ENCODE data around the gene NIPSNAP3A. TPM values are rescaled to one million over a fixed set of nuclear protein-coding genes. Genes with fewer than 3 reads are reported as not detected.

Gene NIPSNAP3A
- total and polyA plus RNA-seq, 2 of the 8 experiments (the other 6 are each of a cell fraction or from before 2014, with no cell fraction given) = 9.3 to 9.4 TPM

- H3K4me2 ChIP-seq (ENCODE audit: insufficient read depth in 1 of 2, low read depth in 2 of 2, low read length in 2 of 2) = peak overlapping the region; percentile 87 to 91
- peaks cover 7% of the 10 kb centered on the region; the same call in 1 of the 2 replicates for H3K23me2 ChIP-seq (ENCODE audit: low read depth, low read length)
- H3K18ac ChIP-seq (ENCODE audit: extremely low read depth, low read length) = no peak overlapping the region
- H2BK5ac ChIP-seq (ENCODE audit: low read depth, low read length) = no peak overlapping the region; the same call in 1 of the 2 replicates
- H2BK20ac ChIP-seq (ENCODE audit: low read length) = no peak overlapping the region
- no peak for FAIRE-seq
- no peaks in the 10 kb centered on the region for H3K9me3 ChIP-seq (ENCODE audit: insufficient read depth in 2 of 2, low read depth in 1 of 2, low read length in 1 of 2)
- ChIA-PET CTCF (ENCODE audit: partially characterized antibody) (interaction anchor here (0.7 kb wide), 2 partner anchors 9 to 19 kb away, joined by 3 read pairs; no protein-coding TSS in a partner anchor), POLR2A (ENCODE audit: partially characterized antibody) (no interaction called here)
- WGBS, 2 experiments (ENCODE audit: extremely low coverage in 1 of 2, insufficient coverage in 1 of 2, insufficient read length in 1 of 2, insufficient replicate concordance in 2 of 2, low coverage in 1 of 2, low lambda C conversion rate in 2 of 2, missing lambda C conversion rate in 1 of 2) = 8% methylated on average over 9 of the region's 9 CpGs; no CpG with 5 or more reads in 1 of the 2 experiments
- no peak overlapping the region for H3K14ac ChIP-seq (ENCODE audit: insufficient read length)
- H3K56ac ChIP-seq (replicated peaks; ENCODE audit: insufficient read length, low read depth, low read length) = no peak overlapping the region
- H3K4me1 ChIP-seq (replicated peaks in 1 of 4; ENCODE audit: control insufficient read depth in 3 of 4, insufficient read depth in 4 of 4, low read length in 3 of 4) = peaks cover 0 to 2% (median 0%) of the 10 kb centered on the region in 4 experiments; a peak in 4 of 7 replicates
- H2BK15ac ChIP-seq (ENCODE audit: low read length) = no peak overlapping the region
- no peak overlapping the region for H3K23ac ChIP-seq (ENCODE audit: insufficient read length)
- no peaks in the 10 kb centered on the region for H4K20me1 ChIP-seq (replicated peaks in 1 of 2; ENCODE audit: control insufficient read depth in 1 of 2, insufficient read depth in 2 of 2, low read length in 2 of 2)
- no peak overlapping the region for H4K91ac ChIP-seq (replicated peaks; ENCODE audit: insufficient read length, low read length)
- H2BK120ac ChIP-seq (replicated peaks; ENCODE audit: low read depth, low read length) = no peak overlapping the region
- no peaks in the 10 kb centered on the region for H3K36me3 ChIP-seq (ENCODE audit: control insufficient read depth in 2 of 4, insufficient read depth in 4 of 4, low read length in 3 of 4)
- H3K4ac ChIP-seq (replicated peaks; ENCODE audit: insufficient read length, low read depth, low read length) = no peak overlapping the region
- H4K5ac ChIP-seq (ENCODE audit: insufficient read length, low read depth, low read length) = peak overlapping the region; percentile 95
- H3K27me3 ChIP-seq (replicated peaks in 1 of 4; ENCODE audit: control insufficient read depth in 3 of 4, extremely low read depth in 1 of 4, insufficient read depth in 3 of 4, low read length in 3 of 4) = no peaks in the 10 kb centered on the region
- no peak overlapping the region for H2AK5ac ChIP-seq (ENCODE audit: low read depth, low read length)
- H3K27ac ChIP-seq (ENCODE audit: low read depth, low read length) = no peak overlapping the region
- no peaks in the 10 kb centered on the region for H3K79me2 ChIP-seq (ENCODE audit: control insufficient read depth in 1 of 2, insufficient read depth in 2 of 2, low read length in 2 of 2)
- H2AFZ ChIP-seq (ENCODE audit: low read length) = peak overlapping the region; percentile 98
- H3K9ac ChIP-seq (replicated peaks in 1 of 4; ENCODE audit: extremely low read depth in 1 of 4, low read depth in 3 of 4, low read length in 3 of 4) = peak overlapping the region in 3 of 4 experiments; percentile 4 to 45 (median 42); a peak in 4 of 7 replicates
- H3K79me1 ChIP-seq (ENCODE audit: low read depth, low read length) = no peaks in the 10 kb centered on the region
- DNase-seq (ENCODE audit: low read depth in 1 of 2, low spot score in 2 of 2) = no peak
- TF ChIP-seq BACH1 (IDR thresholded peaks at IDR 0.05; ENCODE audit: low read length) (no peak), TEAD4 (IDR thresholded peaks at IDR 0.05; ENCODE audit: low read depth, low read length) (no peak), SIRT6 (IDR thresholded peaks at IDR 0.05; ENCODE audit: low read length) (no peak), BRCA1 (IDR thresholded peaks at IDR 0.05; ENCODE audit: low read depth, low read length) (no peak), RAD21 (IDR thresholded peaks at IDR 0.05 in 1 of 2, conservative IDR thresholded peaks at IDR 0.05 in 1 of 2; ENCODE audit: low read depth in 2 of 2, low read length in 2 of 2) (no peak), CHD1 (IDR thresholded peaks at IDR 0.05; ENCODE audit: low read depth, low read length) (no peak), POLR2A (IDR thresholded peaks at IDR 0.05; ENCODE audit: control extremely low read depth in 1 of 2, low read depth in 2 of 2, low read length in 2 of 2) (no peak), EGR1 (IDR thresholded peaks at IDR 0.05; ENCODE audit: borderline replicate concordance, low read depth, low read length) (no peak), JUND (IDR thresholded peaks at IDR 0.05; ENCODE audit: low read length) (no peak)
- H4K8ac ChIP-seq (ENCODE audit: extremely low read depth, insufficient read depth, low read length) = peak overlapping the region; percentile 91
- H3K4me3 ChIP-seq (ENCODE audit: extremely low read depth in 1 of 4, insufficient read depth in 2 of 4, low read depth in 3 of 4, low read length in 4 of 4) = peak overlapping the region; percentile 74 to 89 (median 80)
- no peak overlapping the region for H2BK12ac ChIP-seq (ENCODE audit: low read depth, low read length)
These were observed 278 bp upstream of the NIPSNAP3A start for GRCh38 chr9:104747245-104747564.
